ENCODE data around the gene DLK1. TPM values are rescaled to one million over a fixed set of nuclear protein-coding genes. Genes with fewer than 3 reads are reported as not detected.

Gene DLK1
- total RNA-seq, 1 donor from 2014 or later: not detected

GRCh38 chr14:100776681-100777365, 50.1 kb downstream of the DLK1 start:
- DNase-seq (ENCODE audit: low read depth, low spot score): no peak

- no peak for DNase-seq (ENCODE audit: low read depth, low spot score)
Observed at GRCh38 chr14:100777366-100777817, 50.7 kb downstream of the DLK1 start.

GRCh38 chr14:100777818-100778525, 51.3 kb downstream of the DLK1 start:
- DNase-seq (ENCODE audit: low read depth, low spot score): no peak

- DNase-seq (ENCODE audit: low read depth, low spot score): no peak
Observed at GRCh38 chr14:100778526-100778882, 51.8 kb downstream of the DLK1 start.

GRCh38 chr14:100778951-100779690, 52.4 kb downstream of the DLK1 start:
- no peak for DNase-seq (ENCODE audit: low read depth, low spot score)

GRCh38 chr14:100779691-100780080, 53.0 kb downstream of the DLK1 start:
- DNase-seq (ENCODE audit: low read depth, low spot score): no peak

- DNase-seq (ENCODE audit: low read depth, low spot score): no peak
Observed at GRCh38 chr14:100780246-100780645, 53.6 kb downstream of the DLK1 start.

GRCh38 chr14:100780646-100781355, 54.1 kb downstream of the DLK1 start:
- DNase-seq (ENCODE audit: low read depth, low spot score): no peak

GRCh38 chr14:100781952-100782351, 55.3 kb downstream of the DLK1 start:
- no peak for DNase-seq (ENCODE audit: low read depth, low spot score)

- no peak for DNase-seq (ENCODE audit: low read depth, low spot score)
Observed at GRCh38 chr14:100782516-100783320, 56.0 kb downstream of the DLK1 start.

- no peak for DNase-seq (ENCODE audit: low read depth, low spot score)
Observed at GRCh38 chr14:100783630-100784370, 57.1 kb downstream of the DLK1 start.

GRCh38 chr14:100784523-100785337, 58.0 kb downstream of the DLK1 start:
- DNase-seq (ENCODE audit: low read depth, low spot score): no peak

GRCh38 chr14:100785338-100785615, 58.6 kb downstream of the DLK1 start:
- no peak for DNase-seq (ENCODE audit: low read depth, low spot score)

GRCh38 chr14:100785626-100786025, 58.9 kb downstream of the DLK1 start:
- DNase-seq (ENCODE audit: low read depth, low spot score): no peak

GRCh38 chr14:100786131-100786530, 59.4 kb downstream of the DLK1 start:
- DNase-seq (ENCODE audit: low read depth, low spot score): no peak

GRCh38 chr14:100786576-100787219, 60.0 kb downstream of the DLK1 start:
- DNase-seq (ENCODE audit: low read depth, low spot score): no peak

- DNase-seq (ENCODE audit: low read depth, low spot score): no peak
Observed at GRCh38 chr14:100787659-100788058, 61.0 kb downstream of the DLK1 start.

Measured in pulmonary artery endothelial cell (primary cell).